LoVo (cell line): ENCODE data around the gene FYN.
"Not testable (repeated sequence)": the region's sequence is repeated elsewhere in the genome, so short reads cannot be mapped to it uniquely, and the experiment has no call there.

Experiments used
- DNase-seq: peaks from one replicate; pipeline ENCODE4 v3.0.0-alpha.2; 2016; ENCODE audit warnings: low spot score

Gene FYN

GRCh38 chr6:111680811-111681609 lies 192.2 kb downstream of the FYN start:
- DNase-seq = not testable (repeated sequence)

DNA sequence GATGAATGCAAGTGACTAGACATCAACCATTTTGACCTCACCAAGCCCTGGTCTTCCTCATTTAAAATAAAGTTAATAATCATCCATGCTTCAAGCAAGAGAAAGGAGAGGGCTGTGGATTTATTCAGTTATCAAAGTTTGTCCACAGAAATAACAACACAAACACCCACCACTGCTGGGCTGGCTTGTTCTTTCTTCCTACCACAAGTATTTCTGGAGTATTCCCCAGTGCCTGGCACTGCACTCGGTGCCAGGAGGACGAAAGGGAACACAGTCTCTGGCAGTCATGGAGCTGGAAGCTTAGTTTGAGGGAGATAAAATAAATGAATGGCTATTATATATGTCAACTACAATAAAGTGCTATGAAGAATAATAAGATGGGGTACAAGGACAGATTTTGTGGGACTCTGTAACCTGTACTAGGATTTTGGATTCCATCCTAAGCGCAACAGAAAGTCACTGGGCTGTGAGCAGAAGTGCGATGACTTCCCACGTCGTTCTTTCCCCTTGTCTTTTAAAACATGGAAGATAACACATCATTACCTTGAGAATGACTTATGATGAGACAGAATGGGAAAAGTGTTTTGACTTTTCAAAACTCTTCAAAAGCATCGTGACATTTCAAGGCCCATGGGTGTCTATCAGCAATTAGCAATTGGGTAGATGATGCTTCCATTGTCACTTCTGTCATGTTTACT lies 193.1 kb downstream of the FYN start:
- no peak for DNase-seq

DNA sequence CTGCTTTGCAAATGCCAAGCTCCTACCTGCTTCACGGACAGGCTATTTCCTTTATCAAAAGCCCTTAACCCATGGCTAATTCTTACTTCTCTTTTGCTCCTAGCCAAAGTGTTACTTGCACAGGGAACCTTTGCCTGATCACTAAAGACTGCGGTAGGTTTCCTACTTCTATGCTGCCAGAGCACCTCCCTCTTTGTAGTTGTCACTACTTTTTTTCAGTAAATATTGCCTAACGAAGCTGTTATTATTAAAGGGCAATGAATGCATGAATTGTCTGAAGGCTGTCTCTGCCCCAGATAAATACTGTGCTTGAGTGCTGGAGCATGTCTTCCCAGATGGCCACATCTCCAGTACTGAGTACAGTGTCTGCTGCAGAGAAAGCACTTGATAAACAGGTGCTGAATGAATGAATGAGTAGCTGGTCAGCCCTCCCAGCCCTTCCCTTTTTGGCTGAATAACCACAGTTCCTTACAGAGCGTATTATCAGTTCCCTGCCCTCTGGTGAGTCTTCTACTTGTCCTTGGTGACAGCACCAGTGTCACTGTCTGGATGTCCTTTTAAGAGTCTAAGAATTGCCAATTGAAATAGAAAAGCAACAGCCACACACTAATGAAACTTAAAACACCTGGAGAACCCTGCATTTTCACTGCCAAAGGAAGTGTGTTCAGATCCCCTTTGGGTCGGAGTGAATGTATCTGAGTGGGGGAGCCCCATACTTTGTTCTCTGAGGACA lies 194.0 kb downstream of the FYN start:
- DNase-seq = no peak

GRCh38 chr6:111677249-111677990 lies 195.8 kb downstream of the FYN start:
- DNase-seq = no peak

DNA sequence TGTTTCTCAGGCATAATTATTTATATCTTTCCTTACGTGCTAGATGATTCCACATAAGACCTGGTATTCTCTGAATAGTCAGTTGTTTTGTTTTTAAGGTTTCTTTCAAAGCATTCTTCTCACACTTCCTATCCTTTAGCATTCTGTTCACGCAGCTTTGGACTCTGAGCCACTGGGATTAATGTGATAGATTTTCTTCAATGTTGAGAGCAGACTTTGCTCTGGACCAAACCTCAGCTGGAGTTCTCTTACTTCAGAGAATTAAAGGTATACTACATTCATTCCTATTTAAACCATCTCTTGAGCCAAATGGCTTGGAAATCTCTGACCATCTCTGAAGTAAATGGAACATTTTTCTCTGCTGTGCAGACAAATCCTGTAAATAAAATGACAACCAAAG lies 196.9 kb downstream of the FYN start:
- no peak for DNase-seq

DNA sequence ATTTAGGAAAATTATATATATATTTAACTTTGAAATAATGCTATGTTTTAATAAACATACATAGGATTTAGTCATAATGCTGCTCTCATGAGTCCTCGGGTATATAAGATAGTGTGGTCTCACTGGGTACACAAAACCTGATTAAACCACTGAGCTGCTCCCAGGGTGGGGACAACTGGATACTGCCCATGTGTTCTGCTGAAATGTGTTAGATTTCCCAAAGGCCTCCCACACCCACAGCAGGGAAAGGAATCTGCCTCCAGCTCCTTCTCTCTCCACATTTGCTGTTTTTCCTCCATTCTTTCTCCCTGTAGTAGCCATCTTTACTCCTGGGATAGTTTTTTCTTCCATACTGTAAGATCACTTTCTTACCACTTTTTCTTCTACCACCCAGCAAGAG lies 198.4 kb downstream of the FYN start:
- DNase-seq = no peak

DNA sequence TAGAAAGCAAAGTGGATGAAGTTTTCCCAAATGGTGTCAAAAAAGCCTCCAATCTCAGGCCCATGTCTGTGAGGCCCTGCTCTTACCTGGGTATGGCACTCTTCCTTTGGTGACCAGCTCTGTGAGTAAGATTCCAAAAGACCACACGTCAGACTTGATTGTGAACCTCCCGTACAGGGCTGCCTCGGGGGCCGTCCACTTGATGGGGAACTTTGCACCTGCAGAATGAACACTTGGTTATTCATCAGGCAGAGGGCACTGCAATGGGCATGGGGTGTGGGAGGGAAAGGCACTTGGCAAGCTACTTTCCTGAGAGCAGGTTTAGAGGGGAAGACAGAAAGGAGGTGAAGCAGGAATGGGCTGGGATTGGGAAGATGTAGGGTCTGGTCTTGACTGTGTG lies 198.8 kb downstream of the FYN start:
- no peak for DNase-seq

- no peak for DNase-seq
Measured at GRCh38 chr6:111673937-111674336, 199.3 kb downstream of the FYN start.

GRCh38 chr6:111673532-111673931 lies 199.7 kb downstream of the FYN start:
- no peak for DNase-seq

- DNase-seq = no peak
Measured at GRCh38 chr6:111672761-111673450, 200.3 kb downstream of the FYN start.

DNA sequence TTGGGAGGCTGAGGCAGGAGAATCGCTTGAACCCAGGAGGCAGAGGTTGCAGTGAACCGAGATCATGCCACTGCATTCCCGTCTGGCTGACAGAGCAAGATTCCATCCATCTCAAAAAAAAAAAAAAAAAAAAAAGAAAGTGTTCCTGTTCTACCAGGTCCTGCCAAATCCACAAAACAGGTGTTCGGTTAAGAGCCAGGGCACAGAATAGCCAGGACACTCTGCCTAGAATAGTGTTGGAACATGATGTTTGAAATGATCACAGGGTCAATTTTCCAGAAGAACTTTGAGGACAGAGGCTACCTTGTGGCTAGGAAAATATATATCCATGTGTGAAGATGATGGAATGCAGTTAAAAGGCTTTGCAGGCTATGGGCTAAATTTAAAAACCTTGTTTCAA lies 203.9 kb downstream of the FYN start:
- DNase-seq = no peak

DNA sequence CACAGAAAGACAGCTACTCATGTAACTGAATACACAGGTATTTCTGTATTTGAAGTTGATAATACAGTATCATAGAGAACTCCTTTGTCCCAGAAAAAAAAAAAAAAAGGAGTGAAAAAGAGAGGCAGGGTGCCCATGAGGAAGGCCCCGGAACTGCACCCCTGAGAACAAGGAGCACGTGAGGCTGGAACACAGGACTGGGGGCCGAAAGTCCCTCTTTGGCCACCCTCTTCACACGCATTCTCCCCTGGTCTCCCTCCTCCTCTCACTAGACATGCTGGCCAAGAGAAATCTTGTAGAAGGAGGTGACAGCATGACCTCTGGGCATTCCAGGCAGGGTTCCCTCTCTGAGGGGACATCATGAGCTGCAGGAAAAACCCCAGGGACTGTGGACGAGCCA lies 204.8 kb downstream of the FYN start:
- DNase-seq = no peak

GRCh38 chr6:111667931-111668330 lies 205.3 kb downstream of the FYN start:
- DNase-seq = no peak

DNA sequence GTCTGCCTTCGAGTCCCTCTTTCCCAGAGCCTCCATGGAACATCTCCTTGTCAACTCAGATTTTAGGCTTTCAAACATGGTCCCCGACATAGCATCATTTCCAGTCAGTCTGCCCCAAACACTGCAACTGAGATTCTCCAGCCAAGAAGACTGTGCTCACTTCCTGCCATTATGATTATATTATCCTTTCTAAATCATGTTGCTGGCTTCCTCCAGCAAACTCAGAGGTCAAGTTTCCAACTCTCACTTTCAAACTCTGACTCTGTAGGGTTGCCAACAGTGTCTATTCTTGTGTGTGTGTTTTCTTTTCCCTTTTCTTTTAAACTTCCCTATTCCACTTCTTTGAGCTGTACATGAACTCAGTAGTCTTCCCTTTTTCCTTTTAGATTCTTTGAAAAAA lies 206.4 kb downstream of the FYN start:
- no peak for DNase-seq

DNA sequence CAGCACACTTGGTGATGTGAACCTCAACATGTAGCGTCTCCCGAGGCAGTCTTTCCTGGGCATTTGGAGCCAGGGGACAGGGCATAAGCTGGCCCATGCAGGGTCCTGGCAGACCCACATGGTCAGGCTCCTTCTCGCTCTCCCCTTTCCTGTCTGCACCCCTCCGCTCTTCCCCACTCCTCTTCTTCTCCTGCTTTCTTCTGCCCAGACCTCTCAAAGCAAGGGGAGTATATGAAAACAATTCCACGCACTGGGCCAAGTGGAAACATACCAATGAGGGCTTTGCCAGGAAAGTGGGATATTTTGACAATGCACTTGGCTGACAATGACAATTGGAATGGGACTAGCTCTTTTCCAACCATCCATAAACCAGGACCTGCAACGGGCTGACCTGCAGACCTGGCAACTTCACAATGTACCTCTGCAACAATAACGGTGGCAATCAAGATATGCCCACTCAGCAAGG lies 208.7 kb downstream of the FYN start:
- DNase-seq = no peak

- no peak for DNase-seq
Measured at GRCh38 chr6:111663692-111664564, 209.3 kb downstream of the FYN start.

DNA sequence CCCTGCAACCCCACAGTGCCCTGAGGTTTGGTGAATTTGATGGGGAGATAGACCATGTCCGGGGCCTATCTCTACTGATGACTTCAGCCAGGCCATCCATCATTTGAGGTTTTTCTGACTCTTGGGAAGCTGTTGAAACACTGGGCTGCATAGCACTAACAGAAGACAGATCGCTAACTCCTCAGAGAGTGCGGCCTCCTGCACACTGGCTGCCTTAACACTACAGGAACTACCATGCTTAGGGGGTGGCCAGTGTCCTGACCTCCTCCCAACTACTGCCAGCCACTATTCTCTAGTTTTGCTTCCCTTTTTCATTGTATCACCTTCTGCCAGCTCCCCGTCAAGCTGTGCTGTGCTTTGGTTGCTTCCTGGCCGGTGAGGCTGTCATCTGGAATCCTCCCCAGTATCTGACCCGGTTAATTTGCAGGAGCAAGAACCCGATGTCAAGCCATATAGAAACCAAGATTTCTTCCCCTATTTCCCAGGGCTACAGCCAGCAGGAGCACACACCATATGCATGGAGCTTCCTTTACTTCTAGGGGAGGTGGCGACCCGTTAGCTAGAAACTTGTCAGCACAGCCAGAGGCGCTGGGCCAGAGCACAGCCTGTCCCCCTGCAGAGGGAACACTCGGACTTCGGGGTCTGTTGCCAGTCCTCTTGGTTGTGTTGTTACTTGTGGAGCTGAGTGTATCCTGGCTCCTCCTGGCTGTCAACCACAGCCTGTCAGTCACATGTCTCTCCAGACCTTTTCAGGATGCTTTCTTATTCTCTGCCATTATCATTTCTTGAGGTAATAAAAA lies 210.3 kb downstream of the FYN start:
- DNase-seq = no peak

- DNase-seq = no peak
Measured at GRCh38 chr6:111662072-111662793, 211.0 kb downstream of the FYN start.

GRCh38 chr6:111661541-111662061 lies 211.7 kb downstream of the FYN start:
- no peak for DNase-seq
